ENCODE data around the gene NELL1. TPM values are rescaled to one million over a fixed set of nuclear protein-coding genes. Genes with fewer than 3 reads are reported as not detected.

The NELL1 gene
- total RNA-seq, 1 experiment from 2014 or later = not detected

GRCh38 chr11:21456186-21456585 lies 786.8 kb downstream of the NELL1 start:
- POLR2A ChIA-PET = no interaction called here
- no peak for DNase-seq (ENCODE audit: low read depth, low spot score)
- Histone ChIP-seq H3K36me3 (ENCODE audit: control insufficient read depth, insufficient read depth, low read length) (no peaks in the 10 kb centered on the region), H3K27me3 (ENCODE audit: control insufficient read depth, insufficient read depth, low read length) (no peaks in the 10 kb centered on the region), H3K4me1 (ENCODE audit: control insufficient read depth, insufficient read depth, low read length) (no peaks in the 10 kb centered on the region), H3K9me3 (ENCODE audit: control insufficient read depth, insufficient read depth, low read depth, low read length) (no peaks in the 10 kb centered on the region), H3K4me3 (ENCODE audit: low read depth in 2 of 2, low read length in 2 of 2) (no peak overlapping the region), H3K27ac (ENCODE audit: low read length) (no peak overlapping the region)
- no TSS peak for BruUV-seq (replicated peaks)
- CTCF ChIA-PET = no interaction called here
- in situ Hi-C loops (cut with HindIII; ENCODE audit: low pct_unique_long_range_greater_than_20kb, low sequenced_read_pairs) (no loop called here), intact Hi-C loops (cut with micrococcal nuclease; ENCODE audit: unreplicated experiment) (no loop called here)
- TF ChIP-seq TCF7L2 (IDR thresholded peaks at IDR 0.05; ENCODE audit: low read depth, low read length) (no peak), REST (IDR thresholded peaks at IDR 0.05; ENCODE audit: insufficient read depth in 1 of 2, low read depth in 2 of 2, low read length in 1 of 2) (no peak), POLR2AphosphoS5 (IDR thresholded peaks at IDR 0.05; ENCODE audit: low read depth, low read length) (no peak), SIN3A (IDR thresholded peaks at IDR 0.05; ENCODE audit: borderline replicate concordance, insufficient read depth, low read depth, low read length) (no peak), CTCF (IDR thresholded peaks at IDR 0.05) (no peak)
- no peak for ATAC-seq

GRCh38 chr11:21460082-21460481 lies 790.7 kb downstream of the NELL1 start:
- intact Hi-C loops (cut with micrococcal nuclease; ENCODE audit: unreplicated experiment) = no loop called here
- Histone ChIP-seq H3K27ac (ENCODE audit: low read length) (no peak overlapping the region), H3K27me3 (ENCODE audit: control insufficient read depth, insufficient read depth, low read length) (no peaks in the 10 kb centered on the region), H3K4me3 (ENCODE audit: low read depth in 2 of 2, low read length in 2 of 2) (no peak overlapping the region), H3K4me1 (ENCODE audit: control insufficient read depth, insufficient read depth, low read length) (no peaks in the 10 kb centered on the region), H3K9me3 (ENCODE audit: control insufficient read depth, insufficient read depth, low read depth, low read length) (no peaks in the 10 kb centered on the region), H3K36me3 (ENCODE audit: control insufficient read depth, insufficient read depth, low read length) (no peaks in the 10 kb centered on the region)
- BruUV-seq (replicated peaks) = no TSS peak
- ChIA-PET POLR2A (no interaction called here), CTCF (no interaction called here)
- DNase-seq (ENCODE audit: low read depth, low spot score) (no peak), ATAC-seq (no peak)
- in situ Hi-C loops (cut with HindIII; ENCODE audit: low pct_unique_long_range_greater_than_20kb, low sequenced_read_pairs) = no loop called here
- TF ChIP-seq POLR2AphosphoS5 (IDR thresholded peaks at IDR 0.05; ENCODE audit: low read depth, low read length) (no peak), REST (IDR thresholded peaks at IDR 0.05; ENCODE audit: insufficient read depth in 1 of 2, low read depth in 2 of 2, low read length in 1 of 2) (no peak), SIN3A (IDR thresholded peaks at IDR 0.05; ENCODE audit: borderline replicate concordance, insufficient read depth, low read depth, low read length) (no peak), TCF7L2 (IDR thresholded peaks at IDR 0.05; ENCODE audit: low read depth, low read length) (no peak), CTCF (IDR thresholded peaks at IDR 0.05) (no peak)
